HG03520 (cell line): ENCODE data around the gene SIRPA.

Source experiments
- ATAC-seq: cut with Tn5 transposase; IDR thresholded peaks from one replicate; pipeline ENCODE4 v1.9.1; 2021; ENCODE audit warnings: mild to moderate bottlenecking, moderate library complexity; ENCODE audit not compliant: unreplicated experiment

SIRPA gene

GRCh38 chr20:1868856-1869255, 26.4 kb upstream of the SIRPA start:
- no peak for ATAC-seq

- ATAC-seq, result no peak
Measured at GRCh38 chr20:1870323-1870722, 24.9 kb upstream of the SIRPA start.

- ATAC-seq, result peak; percentile 30
Measured at GRCh38 chr20:1870792-1871550, 24.2 kb upstream of the SIRPA start.

- peak; percentile 46 for ATAC-seq
Measured at GRCh38 chr20:1871807-1872458, 23.3 kb upstream of the SIRPA start.

GRCh38 chr20:1872459-1873097, 22.6 kb upstream of the SIRPA start:
- no peak for ATAC-seq

GRCh38 chr20:1874450-1875182, 20.6 kb upstream of the SIRPA start:
- no peak for ATAC-seq

GRCh38 chr20:1875183-1875554, 20.0 kb upstream of the SIRPA start:
- no peak for ATAC-seq

GRCh38 chr20:1875762-1876161, 19.4 kb upstream of the SIRPA start:
- ATAC-seq, result no peak

- no peak for ATAC-seq
Measured at GRCh38 chr20:1876217-1876921, 18.8 kb upstream of the SIRPA start.

- ATAC-seq, result no peak
Measured at GRCh38 chr20:1876975-1877608, 18.1 kb upstream of the SIRPA start.

GRCh38 chr20:1877609-1878200, 17.5 kb upstream of the SIRPA start:
- ATAC-seq, result no peak

- ATAC-seq, result no peak
Measured at GRCh38 chr20:1879369-1879768, 15.8 kb upstream of the SIRPA start.

- ATAC-seq, result no peak
Measured at GRCh38 chr20:1879934-1880333, 15.3 kb upstream of the SIRPA start.

- ATAC-seq, result no peak
Measured at GRCh38 chr20:1880529-1881239, 14.5 kb upstream of the SIRPA start.

- ATAC-seq, result no peak
Measured at GRCh38 chr20:1881240-1881835, 13.9 kb upstream of the SIRPA start.

- ATAC-seq, result no peak
Measured at GRCh38 chr20:1882026-1882425, 13.2 kb upstream of the SIRPA start.

- no peak for ATAC-seq
Measured at GRCh38 chr20:1883986-1884385, 11.2 kb upstream of the SIRPA start.

GRCh38 chr20:1885254-1885653, 10.0 kb upstream of the SIRPA start:
- no peak for ATAC-seq
